Measurements from ENCODE around the gene UTS2.

- no peak for TF ChIP-seq POLR2A (IDR thresholded peaks at IDR 0.05; ENCODE audit: low read length)
- TF ChIP-seq RAD21 (conservative IDR thresholded peaks at IDR 0.05 in 1 of 2, IDR thresholded peaks at IDR 0.05 in 1 of 2), result no peak
- no peak for TF ChIP-seq CTCF (IDR thresholded peaks at IDR 0.05)
- TF ChIP-seq ESRRA (IDR thresholded peaks at IDR 0.05; ENCODE audit: borderline replicate concordance, low read length), result no peak
- TF ChIP-seq CEBPB (IDR thresholded peaks at IDR 0.05), result no peak
Measured at GRCh38 chr1:7865978-7866377, 13.1 kb upstream of the UTS2 start.

All from A549 (cell line).